Measurements from ENCODE around the gene BCAP29. TPM values are rescaled to one million over a fixed set of nuclear protein-coding genes. Genes with fewer than 3 reads are reported as not detected.

The BCAP29 gene
- total RNA-seq, 8 experiments from 2014 or later, result 16.5 to 54.0 (median 28.9) TPM

DNA sequence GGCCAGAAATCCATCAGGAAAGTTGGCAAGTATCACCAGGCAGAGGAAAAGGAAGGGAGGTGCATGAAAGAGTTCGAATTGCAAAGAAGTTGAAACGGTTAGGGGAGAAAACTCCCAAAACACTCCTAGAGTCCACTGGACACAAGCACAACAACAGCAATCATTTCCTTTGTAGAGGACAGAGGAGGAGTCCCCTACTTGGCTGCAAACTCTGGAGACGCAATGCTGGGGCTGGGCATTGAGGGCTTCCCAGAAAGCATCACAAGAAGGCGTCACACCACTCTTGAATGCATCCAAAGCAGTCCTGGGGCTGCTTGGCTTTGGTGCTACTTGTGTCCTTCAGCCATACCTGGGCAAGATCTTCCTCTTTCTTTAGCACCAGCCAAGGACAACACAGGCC lies 62.5 kb downstream of the BCAP29 start:
- ATAC-seq (replicated peaks in 6 of 8), result peak in 2 of 8 experiments; percentile 46 to 82
- no peak overlapping the region for H3K4me3 ChIP-seq
- in situ Hi-C loops (cut with MboI; ENCODE audit: low pct_unique_long_range_greater_than_20kb in 2 of 9, low sequenced_read_pairs in 9 of 9, unreplicated experiment in 9 of 9), result no loop called here
- no peak overlapping the region for H3K27ac ChIP-seq
- H3K4me1 ChIP-seq (replicated peaks in 1 of 2), result no peaks in the 10 kb centered on the region
- WGBS, 10 experiments, result 20 to 100% (median 56%) methylated on average over 1 to 3 of the region's 4 CpGs; no CpG with 5 or more reads in 1 of the 10 experiments

DNA sequence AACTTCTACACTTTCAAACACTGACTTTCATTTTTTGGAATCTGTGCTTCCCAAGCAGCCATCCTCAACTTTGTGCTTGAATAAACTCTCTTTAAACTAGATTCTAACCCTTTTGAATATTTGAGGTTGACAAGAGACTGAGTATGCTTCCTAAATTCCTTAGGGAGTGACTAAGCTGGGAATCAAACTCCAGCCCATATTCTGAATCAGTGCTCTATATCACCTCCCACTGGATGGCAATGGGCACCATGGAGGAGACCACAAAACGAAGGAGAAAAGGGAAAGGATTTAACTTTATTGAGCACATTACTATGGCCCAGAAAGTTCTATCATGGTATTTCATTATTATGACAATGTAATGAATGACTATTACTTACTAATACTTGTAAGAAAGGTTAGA lies 63.4 kb downstream of the BCAP29 start:
- 11 to 67% (median 29%) methylated on average over 1 of the region's 1 CpG; no CpG with 5 or more reads in 3 of the 10 experiments for WGBS, 10 experiments
- Histone ChIP-seq H3K4me3 (no peak overlapping the region), H3K27ac (no peak overlapping the region), H3K4me1 (replicated peaks in 1 of 2) (no peaks in the 10 kb centered on the region)
- in situ Hi-C loops (cut with MboI; ENCODE audit: low pct_unique_long_range_greater_than_20kb in 2 of 9, low sequenced_read_pairs in 9 of 9, unreplicated experiment in 9 of 9), result no loop called here
- ATAC-seq (replicated peaks in 6 of 8), result peak in 2 of 8 experiments; percentile 60 to 67

DNA sequence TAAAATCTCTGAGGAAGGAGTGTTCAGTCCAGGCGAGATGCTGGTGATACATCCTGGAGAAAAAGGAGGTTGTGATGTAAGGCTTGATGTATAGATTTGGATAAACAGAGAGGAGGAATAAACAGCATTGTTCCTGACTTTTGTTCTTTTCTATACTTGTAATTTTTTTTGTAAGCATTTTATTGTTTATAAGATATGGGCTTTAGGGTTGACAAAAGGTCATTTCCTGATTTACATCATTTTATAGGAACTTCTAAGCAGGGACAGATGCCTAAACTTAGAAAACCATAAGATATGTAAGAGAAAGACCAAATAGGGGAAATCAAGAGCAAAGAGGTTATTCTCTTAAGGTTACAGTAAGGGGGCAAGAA lies 63.9 kb downstream of the BCAP29 start:
- no peak for ATAC-seq (replicated peaks in 6 of 8)
- in situ Hi-C loops (cut with MboI; ENCODE audit: low pct_unique_long_range_greater_than_20kb in 2 of 9, low sequenced_read_pairs in 9 of 9, unreplicated experiment in 9 of 9), result no loop called here
- Histone ChIP-seq H3K27ac (no peak overlapping the region), H3K4me1 (replicated peaks in 1 of 2) (no peaks in the 10 kb centered on the region), H3K4me3 (no peak overlapping the region)
- 40 to 100% (median 81%) methylated on average over 1 of the region's 1 CpG; no CpG with 5 or more reads in 1 of the 10 experiments for WGBS, 10 experiments

GRCh38 chr7:107644309-107644974 lies 64.4 kb downstream of the BCAP29 start:
- no peak for ATAC-seq (replicated peaks in 6 of 8)
- in situ Hi-C loops (cut with MboI; ENCODE audit: low pct_unique_long_range_greater_than_20kb in 2 of 9, low sequenced_read_pairs in 9 of 9, unreplicated experiment in 9 of 9), result no loop called here
- 8 to 93% (median 82%) methylated on average over 3 to 9 of the region's 9 CpGs for WGBS, 10 experiments
- Histone ChIP-seq H3K27ac (no peak overlapping the region), H3K4me1 (replicated peaks in 1 of 2) (no peaks in the 10 kb centered on the region), H3K4me3 (no peak overlapping the region)

DNA sequence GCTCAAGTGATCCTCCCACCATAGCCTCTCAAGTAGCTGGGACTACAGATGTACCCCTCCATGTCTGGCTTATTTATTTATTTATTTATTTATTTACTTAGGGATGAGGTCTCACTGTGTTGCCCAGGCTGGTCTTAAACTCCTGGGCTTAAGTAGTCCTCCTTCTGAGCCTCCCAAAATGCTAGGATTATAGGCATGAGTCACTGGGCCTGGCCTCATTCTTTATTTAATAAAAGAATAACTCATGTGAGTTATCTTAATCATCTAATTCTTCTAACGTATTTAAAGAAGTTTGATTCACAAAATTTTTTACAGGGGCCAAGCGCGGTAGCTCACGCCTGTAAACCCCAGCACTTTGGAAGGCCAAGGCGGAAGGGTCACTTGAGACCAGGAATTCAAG lies 72.6 kb downstream of the BCAP29 start:
- H3K4me1 ChIP-seq (replicated peaks in 1 of 2), result no peaks in the 10 kb centered on the region
- no peak overlapping the region for H3K27ac ChIP-seq
- WGBS, 10 experiments, result 71 to 91% (median 79%) methylated on average over 1 to 5 of the region's 5 CpGs; no CpG with 5 or more reads in 4 of the 10 experiments
- no peak for ATAC-seq (replicated peaks in 6 of 8)
- in situ Hi-C loops (cut with MboI; ENCODE audit: low pct_unique_long_range_greater_than_20kb in 2 of 9, low sequenced_read_pairs in 9 of 9, unreplicated experiment in 9 of 9), result no loop called here
- no peak overlapping the region for H3K4me3 ChIP-seq

DNA sequence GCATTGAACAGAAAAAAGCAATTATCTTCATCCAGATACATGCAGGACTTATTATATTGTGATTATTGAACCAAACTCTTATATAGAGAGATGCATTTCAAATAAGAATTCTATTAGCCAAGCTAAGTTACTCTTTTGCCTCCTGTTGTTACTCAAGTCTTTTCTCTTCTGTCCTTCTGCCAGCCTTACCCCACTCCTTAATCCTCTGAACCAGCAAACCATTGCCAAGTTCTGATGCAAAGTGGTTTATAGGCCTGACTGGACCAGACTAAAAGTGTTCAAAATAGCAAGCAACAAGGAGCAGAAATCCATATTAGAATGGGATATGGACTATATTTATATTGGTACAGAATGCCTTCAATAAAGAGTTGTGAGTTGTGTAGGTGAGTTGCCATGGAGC lies 78.4 kb downstream of the BCAP29 start:
- Histone ChIP-seq H3K4me1 (replicated peaks in 1 of 2) (no peaks in the 10 kb centered on the region), H3K27ac (no peak overlapping the region), H3K4me3 (no peak overlapping the region)
- in situ Hi-C loops (cut with MboI; ENCODE audit: low pct_unique_long_range_greater_than_20kb in 2 of 9, low sequenced_read_pairs in 9 of 9, unreplicated experiment in 9 of 9), result no loop called here
- no peak for ATAC-seq (replicated peaks in 6 of 8)

- peak in 2 of 8 experiments; percentile 82 to 83 for ATAC-seq (replicated peaks in 6 of 8)
- WGBS, 10 experiments, result 0 to 100% (median 63%) methylated on average over 1 to 4 of the region's 4 CpGs; no CpG with 5 or more reads in 1 of the 10 experiments
- no peak overlapping the region for H3K4me3 ChIP-seq
Measured at GRCh38 chr7:107659666-107660065, 79.6 kb downstream of the BCAP29 start.

GRCh38 chr7:107660381-107661080 lies 80.5 kb downstream of the BCAP29 start, which contains the start of gene SLC26A4:
SLC26A4 (plus strand) TSS chr7:107660828; CDS start chr7:107661642, 814 bp downstream.
- Histone ChIP-seq H3K27ac (no peak within 1 kb of the TSS), H3K4me1 (replicated peaks in 1 of 2) (no peaks in the 10 kb centered on the region), H3K4me3 (peak within 1 kb of the TSS; percentile 31 to 45 (median 33))
- in situ Hi-C loops (cut with MboI; ENCODE audit: low pct_unique_long_range_greater_than_20kb in 2 of 9, low sequenced_read_pairs in 9 of 9, unreplicated experiment in 9 of 9), result no loop called here
- ATAC-seq (replicated peaks in 6 of 8), result peak in 2 of 8 experiments; percentile 10 to 27
- 0 to 24% (median 4%) methylated on average over 1 to 18 of the region's 37 CpGs; no CpG with 5 or more reads in 3 of the 10 experiments for WGBS, 10 experiments

More at GRCh38 chr7:107659666-107660065, 79.6 kb downstream of the BCAP29 start:
- in situ Hi-C loops (cut with MboI; ENCODE audit: low pct_unique_long_range_greater_than_20kb in 2 of 9, low sequenced_read_pairs in 9 of 9, unreplicated experiment in 9 of 9), result no loop called here
- no peaks in the 10 kb centered on the region for H3K4me1 ChIP-seq (replicated peaks in 1 of 2)
- no peak overlapping the region for H3K27ac ChIP-seq

- peak overlapping the region; percentile 31 to 45 (median 33) for H3K4me3 ChIP-seq
- H3K27ac ChIP-seq, result no peak overlapping the region
- 0 to 4% (median 0%) methylated on average over 3 to 18 of the region's 73 CpGs; no CpG with 5 or more reads in 5 of the 10 experiments for WGBS, 10 experiments
- ATAC-seq (replicated peaks in 6 of 8), result peak; percentile 51 to 95 (median 90)
- in situ Hi-C loops (cut with MboI; ENCODE audit: low pct_unique_long_range_greater_than_20kb in 2 of 9, low sequenced_read_pairs in 9 of 9, unreplicated experiment in 9 of 9), result no loop called here
- H3K4me1 ChIP-seq (replicated peaks in 1 of 2), result no peaks in the 10 kb centered on the region
Measured at GRCh38 chr7:107661081-107661864, 81.2 kb downstream of the BCAP29 start.

GRCh38 chr7:107661865-107662379 lies 81.9 kb downstream of the BCAP29 start:
- WGBS, 10 experiments, result 0 to 75% (median 58%) methylated on average over 1 to 10 of the region's 20 CpGs; no CpG with 5 or more reads in 4 of the 10 experiments
- in situ Hi-C loops (cut with MboI; ENCODE audit: low pct_unique_long_range_greater_than_20kb in 2 of 9, low sequenced_read_pairs in 9 of 9, unreplicated experiment in 9 of 9), result no loop called here
- H3K4me1 ChIP-seq (replicated peaks in 1 of 2), result no peaks in the 10 kb centered on the region
- no peak for ATAC-seq (replicated peaks in 6 of 8)
- peak overlapping the region; percentile 31 to 45 (median 33) for H3K4me3 ChIP-seq
- no peak overlapping the region for H3K27ac ChIP-seq

DNA sequence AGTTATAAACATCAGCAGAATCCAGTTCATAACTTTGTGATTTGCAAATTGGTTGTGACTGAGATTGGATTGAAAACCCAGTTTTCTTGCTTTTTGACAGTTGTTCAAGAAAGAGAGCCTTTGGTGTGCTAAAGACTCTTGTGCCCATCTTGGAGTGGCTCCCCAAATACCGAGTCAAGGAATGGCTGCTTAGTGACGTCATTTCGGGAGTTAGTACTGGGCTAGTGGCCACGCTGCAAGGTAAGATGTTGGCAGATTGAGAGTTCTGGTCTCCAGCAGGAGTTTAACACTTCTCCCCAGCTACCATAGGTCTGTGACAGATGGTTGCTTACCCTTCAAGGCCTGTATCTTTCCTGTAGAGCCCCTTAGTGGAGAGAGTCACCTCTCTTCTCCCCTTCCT lies 83.2 kb downstream of the BCAP29 start:
- in situ Hi-C loops (cut with MboI; ENCODE audit: low pct_unique_long_range_greater_than_20kb in 2 of 9, low sequenced_read_pairs in 9 of 9, unreplicated experiment in 9 of 9), result no loop called here
- ATAC-seq (replicated peaks in 6 of 8), result no peak
- Histone ChIP-seq H3K27ac (no peak overlapping the region), H3K4me3 (no peak overlapping the region), H3K4me1 (replicated peaks in 1 of 2) (no peaks in the 10 kb centered on the region)
- WGBS, 10 experiments, result 43 to 100% (median 69%) methylated on average over 2 to 4 of the region's 4 CpGs; no CpG with 5 or more reads in 6 of the 10 experiments

DNA sequence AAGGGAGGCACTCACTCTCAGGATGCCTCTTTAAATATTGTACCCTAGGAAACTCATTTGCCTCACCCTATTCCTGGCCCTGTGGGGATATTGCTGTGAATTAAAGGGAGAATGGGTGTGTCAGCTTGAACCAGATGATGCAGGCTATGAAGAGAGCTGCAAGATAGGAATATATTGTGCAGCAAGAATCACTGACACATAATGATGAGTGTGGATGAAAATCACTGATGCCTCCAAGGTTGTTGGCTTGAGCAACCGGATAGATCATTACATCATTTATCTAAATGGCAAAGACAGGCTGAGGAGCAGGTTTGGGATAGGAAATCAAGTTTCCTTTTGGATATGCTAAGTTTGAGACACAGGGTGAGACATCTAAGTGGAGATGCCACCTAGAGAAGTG lies 86.7 kb downstream of the BCAP29 start:
- WGBS, 10 experiments, result 50 to 100% (median 74%) methylated on average over 1 of the region's 1 CpG; no CpG with 5 or more reads in 6 of the 10 experiments
- no peak overlapping the region for H3K27ac ChIP-seq
- no peak overlapping the region for H3K4me3 ChIP-seq
- ATAC-seq (replicated peaks in 6 of 8), result peak in 2 of 8 experiments; percentile 90 to 96
- in situ Hi-C loops (cut with MboI; ENCODE audit: low pct_unique_long_range_greater_than_20kb in 2 of 9, low sequenced_read_pairs in 9 of 9, unreplicated experiment in 9 of 9), result no loop called here
- no peaks in the 10 kb centered on the region for H3K4me1 ChIP-seq (replicated peaks in 1 of 2)

- in situ Hi-C loops (cut with MboI; ENCODE audit: low pct_unique_long_range_greater_than_20kb in 2 of 9, low sequenced_read_pairs in 9 of 9, unreplicated experiment in 9 of 9), result no loop called here
- ATAC-seq (replicated peaks in 6 of 8), result no peak
- 66 to 100% (median 84%) methylated on average over 2 to 3 of the region's 3 CpGs for WGBS, 10 experiments
- Histone ChIP-seq H3K4me3 (no peak overlapping the region), H3K4me1 (replicated peaks in 1 of 2) (no peaks in the 10 kb centered on the region), H3K27ac (no peak overlapping the region)
Measured at GRCh38 chr7:107667341-107667740, 87.3 kb downstream of the BCAP29 start.
